GM20000 (cell line): Measurements from ENCODE around the gene WNK4.

Experiments used
- DNase-seq: peaks from one replicate; pipeline ENCODE4 v3.0.0; 2012; ENCODE audit warnings: low spot score
- CTCF ChIP-seq: IDR thresholded peaks from 2 replicates; pipeline ENCODE4 v1.5.1; 2012; ENCODE audit warnings: mild to moderate bottlenecking, control low read depth; ENCODE audit errors: extremely low read depth, missing control alignments

The WNK4 gene

GRCh38 chr17:42819939-42820535 is 39.6 kb downstream of the WNK4 start:
- peak; percentile 86 for TF ChIP-seq CTCF
- peak; percentile 58 for DNase-seq

GRCh38 chr17:42821176-42821575 is 40.8 kb downstream of the WNK4 start:
- TF ChIP-seq CTCF: no peak
- no peak for DNase-seq

- DNase-seq: no peak
- TF ChIP-seq CTCF: no peak
Measured at GRCh38 chr17:42827472-42827871, 47.1 kb downstream of the WNK4 start.

GRCh38 chr17:42830971-42831370 is 50.6 kb downstream of the WNK4 start:
- TF ChIP-seq CTCF: no peak
- DNase-seq: no peak

- no peak for DNase-seq
- no peak for TF ChIP-seq CTCF
Measured at GRCh38 chr17:42832213-42832933, 52.0 kb downstream of the WNK4 start.

- DNase-seq: peak; percentile 90
- no peak for TF ChIP-seq CTCF
Measured at GRCh38 chr17:42832934-42833766, 52.7 kb downstream of the WNK4 start, which contains the start of gene PSME3. Gene PSME3, plus strand, starts transcription at chr17:42833397. Its CDS starts 235 bp downstream, at chr17:42833632.
